Left colon (tissue), 2 donors: ENCODE results near the gene CEPT1. TPM values are rescaled to one million over a fixed set of nuclear protein-coding genes. Genes with fewer than 3 reads are reported as not detected.
"Not testable (repeated sequence)": the region's sequence is repeated elsewhere in the genome, so short reads cannot be mapped to it uniquely, and the experiment has no call there.

Experiments
- ATAC-seq: fragments of 200-7000 bp; cut with Tn5 transposase; one replicate; pipeline ENCODE4 v1.9.1; 2020; ENCODE audit warnings: mild to moderate bottlenecking, moderate library complexity
- DNase-seq, 2 donors: peaks; one replicate each; pipeline ENCODE4 v3.0.0-alpha.2; 2020
- intact Hi-C, 2 donors: fragments of 100-400 bp; cut with DNase I in 1 of 2; cut with micrococcal nuclease in 1 of 2; formaldehyde crosslinking; loops; one replicate each; pipeline versions ENCODE4 v1.11.2 to v1.14.0; 2022; cut with DNase I, micrococcal nuclease
- total RNA-seq, 2 donors: library from RNA; stranded (reverse); fragmentation: NEBNext Ultra II Directional; extraction: Animal tissue kit (Norgen Biotek cat#: 25700); gene quantifications; one replicate each; pipeline ENCODE4 v1.2.1, GENCODE V29; 2021
- donor health status: DM: no; HTN: no; CAD: no.
- donor health status: DM: yes; HTN: yes; CAD: no.

Gene CEPT1
- total RNA-seq, 2 donors from 2014 or later, result 30.8 to 37.0 TPM

DNA sequence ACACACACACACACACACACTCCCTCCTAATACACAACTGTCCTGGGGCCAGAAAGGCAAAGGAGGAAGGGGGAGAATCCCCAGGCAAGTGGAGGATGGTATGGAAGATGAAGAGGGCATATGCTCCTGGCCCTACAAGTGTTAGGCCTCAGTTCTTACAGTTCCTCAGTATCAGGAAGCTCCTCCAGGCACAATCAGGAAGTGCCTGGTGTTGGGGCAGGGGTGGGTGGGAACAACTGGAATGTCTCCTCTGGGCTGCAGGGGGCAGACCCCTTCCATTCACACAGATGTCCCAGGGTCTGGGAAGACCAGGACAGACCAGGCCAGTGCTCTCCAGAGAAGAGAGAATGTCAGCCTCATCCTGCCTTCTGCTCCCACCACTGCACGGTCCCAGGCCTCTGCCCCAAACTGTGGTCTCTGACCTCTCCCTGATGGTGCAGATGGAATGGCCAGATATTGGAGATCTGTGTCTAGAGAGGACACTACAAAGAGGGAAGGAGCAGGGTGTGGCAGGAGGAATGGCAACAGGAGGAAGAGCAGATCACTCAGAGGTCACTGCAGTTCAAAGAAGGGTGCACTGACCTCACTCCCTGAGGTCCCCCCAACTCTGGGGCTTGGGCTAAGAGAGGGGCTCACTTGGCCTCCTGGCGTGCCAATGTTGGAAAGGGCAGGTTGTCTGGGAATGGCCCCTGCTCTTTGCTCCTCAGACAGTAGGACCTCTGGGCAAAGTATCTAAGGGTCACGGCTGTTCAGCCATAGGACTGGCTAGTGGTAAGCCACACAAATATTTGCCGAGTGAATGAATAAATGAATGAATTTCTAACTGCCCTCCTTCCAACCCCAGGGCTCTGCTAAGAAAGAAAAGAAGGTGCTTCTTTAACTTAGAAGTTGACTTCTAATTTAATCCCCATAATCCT is 62.9 kb downstream of the CEPT1 start:
- intact Hi-C loops, result no loop called here
- DNase-seq (no peak), ATAC-seq (peak; percentile 29)

DNA sequence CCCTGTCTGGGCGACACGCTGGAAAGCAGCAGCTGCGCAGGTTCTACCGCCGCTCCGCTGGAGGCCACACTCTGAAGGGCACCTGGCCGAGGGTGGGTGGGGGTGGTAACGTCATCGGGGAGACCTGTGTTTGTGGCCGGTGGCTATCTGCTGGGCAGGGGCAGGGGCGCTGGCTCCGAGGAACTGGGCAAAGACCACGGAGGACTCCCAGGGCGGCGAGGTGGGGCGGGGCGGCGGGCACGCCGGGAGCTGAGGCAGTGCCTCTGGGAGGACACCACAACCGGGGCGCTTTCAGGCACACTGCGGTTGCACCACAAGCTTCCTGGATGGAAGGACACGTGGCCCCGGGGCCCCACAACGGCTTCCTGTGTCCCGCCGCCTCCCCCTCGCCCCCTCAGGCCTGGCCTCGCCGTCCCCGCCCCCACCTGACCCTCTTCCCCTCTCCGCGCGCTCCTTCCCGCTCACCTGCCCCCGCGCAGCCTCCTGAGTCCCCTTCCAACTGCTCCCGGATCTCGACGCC is 63.7 kb downstream of the CEPT1 start:
- ATAC-seq (peak; percentile 74), DNase-seq (peak; percentile 91 to 92)
- intact Hi-C loops, result no loop called here

DNA sequence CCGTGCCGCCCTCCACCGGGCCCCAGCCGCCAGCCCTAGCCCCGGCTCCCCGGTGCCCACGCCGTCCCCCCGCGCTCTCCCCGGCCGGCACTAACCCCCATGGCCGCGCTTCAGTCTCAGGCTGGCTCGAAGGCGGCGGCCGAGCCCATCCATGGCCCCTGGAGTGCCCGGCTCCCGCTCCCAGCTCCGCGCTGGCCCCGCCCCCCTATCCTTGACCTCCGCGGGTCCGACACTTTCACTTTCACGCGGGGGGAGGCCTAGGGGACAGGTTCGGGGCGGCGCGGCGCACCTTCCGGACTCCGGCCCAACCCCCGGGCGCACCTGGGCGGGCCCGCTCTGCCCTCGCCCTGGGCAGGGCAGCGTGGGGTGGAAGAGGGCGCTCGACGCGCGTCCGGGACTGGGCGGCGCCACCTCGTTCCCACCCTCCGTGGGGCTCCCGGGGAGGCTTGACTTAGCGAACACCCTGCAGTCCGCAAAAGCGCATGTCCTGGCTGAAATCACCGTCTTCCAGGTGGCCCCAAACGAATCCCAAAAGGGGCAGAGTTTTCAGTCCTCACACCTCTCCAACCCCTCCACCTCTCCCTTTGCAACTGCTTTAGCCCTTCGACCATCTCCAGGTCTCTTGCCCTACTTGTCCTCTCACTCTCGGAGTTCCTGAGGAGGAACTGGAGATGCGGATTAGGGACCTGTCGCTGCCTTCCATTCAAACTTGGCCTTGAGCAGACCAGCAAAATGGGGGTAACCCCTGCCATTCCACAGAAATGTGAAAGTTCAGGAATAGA is 64.4 kb downstream of the CEPT1 start:
- DNase-seq, result peak; percentile 88 to 91
- peak; percentile 82 for ATAC-seq
- intact Hi-C loops, result no loop called here

DNA sequence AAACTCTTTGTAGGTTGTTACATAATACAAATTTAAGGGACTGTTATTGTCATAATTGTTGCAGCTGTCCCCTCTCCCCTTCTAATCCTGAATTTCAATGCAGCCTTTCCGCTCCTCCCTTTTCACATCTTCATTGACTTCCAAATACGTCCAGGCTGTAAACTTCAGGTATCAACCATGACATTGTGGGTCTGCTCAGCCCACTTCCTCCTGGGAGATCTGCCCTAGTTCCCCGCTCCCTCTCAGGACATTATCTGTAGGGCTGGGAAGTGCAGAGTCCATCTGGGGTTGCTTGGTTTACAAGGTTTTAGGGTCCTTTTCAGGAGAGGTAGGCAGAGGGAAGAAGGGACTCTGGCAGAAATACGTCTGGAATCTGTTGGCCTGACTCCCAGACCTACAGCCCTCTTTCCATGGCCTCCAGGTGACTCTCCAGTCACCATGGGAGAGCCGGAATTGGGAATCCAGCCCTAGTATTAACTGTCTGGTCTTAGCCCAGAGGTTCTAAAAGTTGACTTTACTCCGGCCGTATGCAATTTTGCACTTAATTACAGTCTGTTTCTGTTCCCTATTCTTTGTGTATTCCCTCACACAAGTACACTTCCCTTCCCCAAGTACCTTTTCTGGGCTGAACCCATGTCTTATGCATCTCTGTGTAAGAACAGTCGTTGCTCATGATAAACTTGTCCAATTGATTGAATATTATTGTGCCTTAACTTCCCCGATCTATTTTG is 65.1 kb downstream of the CEPT1 start:
- intact Hi-C loops, result no loop called here
- DNase-seq (no peak), ATAC-seq (no peak)

DNA sequence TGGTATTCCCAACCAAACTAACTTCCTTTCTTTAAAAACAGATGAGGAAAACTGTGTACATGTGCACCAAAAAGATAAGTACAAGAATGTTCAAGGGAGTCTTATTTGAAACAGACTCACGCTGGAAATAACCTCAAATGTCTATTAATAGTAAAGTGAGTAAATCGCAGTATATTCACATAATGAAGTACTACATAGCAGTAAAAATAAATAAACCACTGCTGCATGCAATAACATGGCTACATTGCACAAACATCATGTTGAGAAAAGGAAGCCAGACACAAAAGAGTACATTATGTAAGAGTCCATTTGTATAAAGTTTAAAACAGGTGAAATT is 65.7 kb downstream of the CEPT1 start:
- no peak for DNase-seq
- intact Hi-C loops, result no loop called here
- no peak for ATAC-seq

DNA sequence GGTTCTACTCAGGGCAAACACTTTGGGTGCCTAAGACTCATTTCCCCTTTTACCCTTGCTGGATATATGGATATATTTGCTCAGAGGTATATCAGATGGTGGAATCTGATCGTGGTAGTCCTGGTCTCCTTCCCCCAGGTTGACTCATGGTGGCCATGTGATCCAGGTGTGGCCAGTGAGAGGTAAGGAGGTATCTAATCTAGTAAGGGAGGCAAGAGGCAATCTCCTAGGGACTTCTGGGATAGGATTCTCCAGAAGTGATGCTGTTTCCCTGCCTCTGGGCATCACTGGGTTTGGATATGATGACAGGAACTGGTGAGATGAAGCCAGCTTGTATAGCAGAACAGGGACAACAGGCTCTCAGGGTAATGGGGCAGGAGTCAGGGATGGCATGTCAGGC is 68.9 kb downstream of the CEPT1 start:
- intact Hi-C loops, result no loop called here
- no peak for DNase-seq
- no peak for ATAC-seq

DNA sequence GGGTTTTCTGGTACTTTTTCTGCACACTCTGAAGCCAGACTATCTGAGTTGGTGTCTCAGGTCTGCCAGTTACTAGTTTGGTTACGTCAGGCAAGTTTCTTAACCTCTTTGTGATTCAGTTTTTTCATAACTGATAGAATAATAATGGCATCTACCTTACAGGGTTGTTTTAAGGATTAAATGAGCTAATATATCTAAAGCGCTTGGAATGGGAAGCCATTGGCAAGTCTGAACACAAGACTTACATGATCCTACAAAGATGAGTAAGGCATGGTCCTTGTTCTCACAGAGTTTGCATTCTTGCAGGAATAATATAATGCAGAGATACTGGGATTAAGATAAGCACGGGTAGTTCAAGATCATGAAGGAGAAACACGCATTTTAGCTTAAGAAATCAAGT is 69.6 kb downstream of the CEPT1 start:
- intact Hi-C loops, result no loop called here
- DNase-seq (no peak), ATAC-seq (no peak)

DNA sequence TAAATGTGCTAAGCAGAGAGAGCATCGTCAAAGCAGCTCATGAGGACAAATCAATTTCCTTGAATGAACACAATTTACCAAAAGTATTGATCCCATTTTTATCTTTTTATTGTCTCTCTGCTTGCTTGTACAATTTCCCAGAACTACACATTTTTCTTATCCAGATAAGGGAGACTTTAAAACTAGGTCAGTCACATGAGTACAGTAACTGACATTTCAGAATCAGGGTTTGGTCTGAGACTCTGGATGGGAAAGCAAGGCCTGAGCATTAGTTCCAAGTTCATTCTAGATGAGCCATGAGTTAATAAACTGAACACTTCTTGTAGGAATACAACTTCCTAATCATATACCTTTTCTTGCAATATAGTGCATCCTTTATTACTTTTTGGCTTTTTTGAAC is 71.9 kb downstream of the CEPT1 start:
- no peak for DNase-seq
- intact Hi-C loops, result no loop called here

DNA sequence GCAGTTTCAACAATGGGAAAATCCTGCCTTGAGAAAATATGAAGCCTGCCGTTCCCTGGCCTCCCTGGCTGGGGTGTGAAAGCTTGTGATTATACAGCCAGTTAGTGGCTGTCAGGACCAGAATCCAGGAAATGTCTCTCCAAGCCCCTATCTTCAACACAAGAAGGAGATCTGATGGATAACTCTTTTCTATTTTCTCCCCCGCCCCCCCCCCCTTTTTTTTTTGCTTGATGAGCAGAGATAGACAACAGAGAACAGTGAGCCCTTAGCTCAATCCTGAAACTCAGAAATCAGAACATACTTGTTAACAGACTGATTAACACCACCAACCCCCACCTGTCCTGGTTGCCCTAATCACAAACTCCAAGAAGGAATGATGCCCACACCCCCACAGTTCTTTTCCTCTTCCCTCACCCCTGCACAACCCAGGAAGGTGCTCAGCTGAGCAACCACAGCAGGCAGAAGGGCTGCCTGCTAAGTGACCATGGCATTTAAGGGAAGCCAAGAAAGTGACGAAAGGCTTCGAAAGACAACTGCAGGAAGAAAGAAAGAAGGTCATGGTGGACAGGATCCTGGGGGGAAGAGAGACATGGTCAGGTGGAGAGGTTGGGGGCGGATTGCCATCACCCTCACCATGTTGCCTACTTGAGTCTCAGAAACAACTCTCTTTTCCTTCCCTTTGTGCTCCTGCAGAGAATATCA is 72.8 kb downstream of the CEPT1 start:
- DNase-seq, result no peak
- intact Hi-C loops, result no loop called here
- no peak for ATAC-seq

More for the DNA sequence above, 71.9 kb downstream of the CEPT1 start:
- no peak for ATAC-seq

DNA sequence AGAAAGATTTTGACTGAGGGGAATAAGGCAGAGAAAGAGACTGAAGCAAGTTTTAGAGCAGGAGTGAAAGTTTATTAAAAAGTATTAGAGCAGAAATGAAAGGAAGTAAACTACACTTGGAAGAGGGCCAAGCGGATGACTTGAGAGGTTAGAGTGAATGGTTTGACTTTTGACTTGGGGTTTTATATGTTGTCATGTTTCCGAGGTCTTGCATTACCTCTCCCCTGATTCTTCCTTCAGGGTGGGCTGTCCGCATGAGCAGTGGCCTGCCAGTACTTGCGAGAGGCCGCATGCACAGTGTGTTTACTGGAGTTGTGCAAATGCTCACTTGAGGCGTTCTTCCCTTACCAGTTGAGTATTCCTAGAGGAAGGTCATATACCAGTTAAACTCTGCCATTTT is 73.4 kb downstream of the CEPT1 start:
- no peak for ATAC-seq
- DNase-seq, result no peak
- intact Hi-C loops, result no loop called here

DNA sequence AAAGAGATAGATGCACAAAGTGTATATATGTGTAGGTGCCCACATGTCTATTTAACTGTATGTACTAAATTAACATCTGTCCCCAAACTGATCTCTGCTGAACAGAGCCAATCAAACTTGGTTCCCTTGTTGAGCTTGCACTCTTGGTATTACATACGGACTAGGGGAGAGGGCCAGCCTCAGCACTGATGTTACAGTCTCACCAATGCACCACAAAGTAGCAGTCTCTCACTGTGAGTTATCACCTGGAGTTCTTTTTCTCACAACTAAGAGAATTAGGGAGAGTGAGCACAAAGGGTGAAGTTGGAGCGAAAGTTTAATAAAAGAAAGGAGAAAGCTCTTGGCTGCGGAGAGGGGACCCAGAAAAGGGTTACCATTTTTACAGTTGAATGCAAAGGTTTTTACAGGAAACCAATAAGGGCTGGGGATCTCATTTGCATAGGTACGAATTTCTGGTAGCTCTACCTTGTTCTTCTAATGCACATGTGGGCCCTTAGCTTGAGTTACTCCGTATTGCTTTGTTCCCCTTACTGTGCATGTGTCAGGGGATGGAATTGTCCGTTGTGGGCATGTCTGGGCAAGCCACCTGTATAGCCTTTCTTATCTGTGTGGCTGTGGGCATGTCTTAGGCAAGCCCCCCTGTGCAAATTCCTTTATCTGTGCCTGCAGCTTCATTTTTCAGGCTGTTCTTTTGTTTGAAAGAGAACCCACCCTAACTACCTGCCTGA is 74.2 kb downstream of the CEPT1 start:
- intact Hi-C loops, result no loop called here
- ATAC-seq, result no peak
- no peak for DNase-seq

DNA sequence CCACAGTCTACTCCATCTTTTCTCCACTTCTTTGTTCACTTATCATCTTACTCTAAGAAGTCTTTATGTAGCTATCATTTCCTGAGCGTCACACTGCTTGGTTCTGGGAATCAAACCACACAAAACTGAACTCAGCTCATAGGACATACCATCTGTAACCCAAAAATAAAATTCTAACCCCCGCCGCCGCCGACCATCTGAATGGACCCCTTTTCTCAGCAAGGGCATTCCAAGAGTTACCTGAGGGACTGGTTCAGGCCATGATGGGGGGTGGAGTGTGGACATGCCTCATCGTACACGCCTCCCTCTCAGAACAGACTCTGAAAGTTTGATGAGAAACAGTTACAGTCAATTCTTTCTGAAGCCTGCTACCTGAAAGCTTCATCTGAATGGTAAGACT is 74.9 kb downstream of the CEPT1 start:
- intact Hi-C loops, result no loop called here
- DNase-seq (no peak), ATAC-seq (no peak)

DNA sequence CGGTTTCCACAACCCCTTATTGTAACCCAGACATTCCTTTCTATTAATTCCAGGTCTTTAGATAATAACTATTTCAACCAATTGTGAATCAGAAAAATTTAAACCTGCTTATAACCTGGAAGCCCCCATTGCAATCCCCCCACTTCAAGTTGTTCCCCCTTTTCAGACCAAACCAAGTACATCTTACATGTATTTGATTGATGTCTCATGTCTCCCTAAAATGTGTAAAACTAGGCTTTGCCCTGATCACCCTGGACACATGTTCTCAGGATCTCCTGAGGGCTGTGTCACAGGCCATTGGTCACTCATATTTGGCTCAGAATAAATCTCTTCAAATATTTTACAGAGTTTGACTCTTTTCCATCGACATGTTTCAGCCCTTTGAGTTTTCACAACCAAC is 75.3 kb downstream of the CEPT1 start:
- DNase-seq, intact Hi-C loops, ATAC-seq: not testable (repeated sequence)

DNA sequence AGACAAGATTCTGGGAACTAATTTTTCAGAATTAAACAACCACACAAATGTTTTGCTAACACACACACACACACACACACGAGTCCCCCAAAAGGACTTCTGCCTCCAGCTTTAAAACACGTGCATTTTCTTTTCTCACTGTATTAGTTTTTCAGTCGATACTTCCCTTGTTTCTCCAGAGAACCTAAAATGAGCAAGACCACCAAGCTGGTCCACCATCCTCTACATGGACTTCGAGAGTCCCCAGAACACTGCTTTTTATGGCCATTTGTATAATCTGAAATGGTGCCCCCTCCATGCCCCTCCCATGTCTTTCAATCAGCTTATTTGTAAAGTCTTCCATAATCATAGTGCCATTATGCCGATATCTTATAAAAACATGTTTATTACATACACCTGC is 76.7 kb downstream of the CEPT1 start:
- no peak for ATAC-seq
- intact Hi-C loops, result no loop called here
- DNase-seq, result no peak

DNA sequence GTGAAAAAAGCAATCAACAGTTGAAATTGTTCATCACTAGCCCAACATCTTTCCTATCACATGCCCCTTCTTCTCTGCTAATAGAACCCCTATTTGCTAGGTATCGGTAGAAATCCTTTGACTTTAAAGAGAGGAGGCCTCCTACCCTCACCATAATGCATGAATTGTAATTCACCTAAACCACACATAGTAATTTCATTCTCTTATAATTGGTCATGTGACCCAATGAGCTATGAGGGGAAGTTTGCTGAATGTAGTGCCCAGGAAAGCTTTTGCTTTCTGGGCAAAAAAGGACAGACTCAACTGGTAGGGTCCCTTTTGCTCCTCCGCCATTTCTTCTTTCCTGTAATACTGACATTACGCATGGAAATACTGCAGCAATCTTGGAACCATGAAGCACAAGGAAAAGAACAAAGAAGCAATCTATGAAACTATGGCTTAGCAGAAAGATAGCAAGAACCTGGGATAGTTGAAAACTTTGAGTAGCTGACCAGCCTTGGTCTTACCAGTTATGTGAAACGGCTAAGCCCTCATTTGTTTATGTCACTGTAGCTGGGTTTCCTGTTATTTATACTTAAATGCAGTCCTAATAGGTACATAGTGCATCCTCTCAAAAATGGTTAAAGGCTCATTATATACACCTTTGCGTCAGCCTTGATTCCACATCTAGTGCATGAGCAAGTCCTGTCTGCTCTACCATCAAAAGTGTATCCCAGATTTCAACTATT is 77.3 kb downstream of the CEPT1 start:
- DNase-seq (no peak), ATAC-seq (no peak)
- intact Hi-C loops, result no loop called here

DNA sequence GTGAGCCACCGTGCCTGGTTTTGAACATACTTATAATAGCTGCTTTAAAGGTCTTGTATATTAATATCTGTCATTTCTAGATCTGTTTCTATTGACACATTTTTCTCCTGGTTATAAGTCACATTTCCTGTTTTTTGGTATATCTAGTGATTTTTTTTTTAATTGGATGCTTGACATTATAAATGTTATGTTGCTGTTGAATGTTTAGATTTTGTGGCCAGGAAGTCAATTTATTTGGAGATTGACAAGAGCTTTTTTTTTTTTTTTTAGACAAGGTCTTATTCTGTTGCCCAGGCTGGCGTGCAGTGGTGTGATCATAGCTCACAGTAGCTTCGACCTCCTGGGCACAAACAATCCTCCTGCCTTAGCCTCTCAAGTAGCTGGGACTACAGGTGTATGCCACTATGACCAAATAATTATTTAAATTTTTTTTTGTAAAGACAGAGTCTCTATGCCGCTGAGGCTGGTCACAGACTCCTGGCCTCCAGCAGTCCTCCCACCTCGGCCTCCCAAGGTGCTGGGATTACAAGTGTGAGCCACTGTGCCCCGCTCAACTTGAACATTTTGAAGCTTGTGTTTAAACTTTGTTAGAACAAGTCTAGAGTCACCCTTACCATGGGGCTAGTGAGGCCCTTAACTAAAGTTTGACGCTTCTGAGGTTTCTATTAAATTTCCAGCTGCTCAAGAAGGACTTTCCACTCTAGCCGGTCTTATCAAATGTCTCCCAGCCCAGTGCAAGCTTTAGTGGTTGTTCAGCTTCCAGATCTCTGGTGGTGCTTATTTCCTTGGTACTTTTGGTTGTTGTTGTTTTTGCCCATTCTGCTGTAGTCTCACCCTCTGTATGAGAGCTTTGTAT is 78.9 kb downstream of the CEPT1 start:
- DNase-seq (no peak), ATAC-seq (no peak)
- intact Hi-C loops, result no loop called here
